ENCODE results near the gene SDCCAG8.

Gene SDCCAG8

DNA sequence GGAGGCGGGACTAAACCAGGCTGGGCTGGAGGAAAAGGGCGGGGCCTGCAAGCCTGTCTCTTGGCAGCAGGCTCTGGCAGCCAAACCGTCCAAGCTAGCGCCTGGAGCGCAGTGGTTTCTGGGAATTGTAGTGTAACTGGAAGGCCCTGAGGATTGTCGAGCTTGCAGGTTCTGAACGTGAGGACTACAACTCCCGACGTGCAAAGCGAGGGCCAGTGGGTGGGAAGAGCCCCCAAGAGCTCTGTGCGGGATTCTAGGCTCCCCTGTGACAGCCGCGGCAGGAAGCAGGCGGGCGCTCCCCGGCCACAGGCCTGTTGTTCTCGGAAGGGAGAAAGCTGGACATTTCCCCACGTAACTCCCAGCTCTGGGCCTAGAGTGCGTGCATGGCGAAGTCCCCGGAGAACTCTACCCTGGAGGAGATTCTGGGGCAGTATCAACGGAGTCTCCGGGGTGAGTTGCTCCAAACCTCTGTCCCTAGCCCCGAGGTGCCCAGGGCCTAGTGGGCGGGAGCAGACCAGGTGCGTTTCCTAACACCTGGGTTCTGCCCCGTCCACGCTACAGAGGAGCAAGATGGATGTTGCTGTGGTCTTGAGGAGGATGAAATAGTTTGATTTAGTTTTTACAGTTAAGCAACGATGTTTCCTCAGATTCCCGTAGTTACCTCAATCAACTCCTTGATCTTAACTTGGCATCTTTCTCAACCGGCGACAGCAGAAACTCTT is at the start of gene SDCCAG8 (continued):
- peak; percentile 51 for TF ChIP-seq ZNF394 (tag by site-specific recombination; IDR thresholded peaks at IDR 0.05; ENCODE audit: borderline replicate concordance)
- peak; percentile 23; the same call in 1 of the 2 replicates for TF ChIP-seq ZNF530 (tag by site-specific recombination; IDR thresholded peaks at IDR 0.05; ENCODE audit: low read depth)
- TF ChIP-seq ZNF843 (tag by site-specific recombination; IDR thresholded peaks at IDR 0.05), result peak; percentile 49; the same call in 1 of the 2 replicates
- peak; percentile 11; the same call in 1 of the 2 replicates for TF ChIP-seq SCRT1 (tag by site-specific recombination; IDR thresholded peaks at IDR 0.05; ENCODE audit: borderline replicate concordance)
- peak; percentile 99 for TF ChIP-seq ZBTB20 (tag by site-specific recombination; IDR thresholded peaks at IDR 0.05)
- peak; percentile 67; the same call in 1 of the 2 replicates for TF ChIP-seq ZNF639 (tag by site-specific recombination; IDR thresholded peaks at IDR 0.05)
- TF ChIP-seq ZNF596 (tag by site-specific recombination; IDR thresholded peaks at IDR 0.05), result peak; percentile 60; the same call in 1 of the 2 replicates
- no peak for TF ChIP-seq ZNF677 (tag by site-specific recombination; IDR thresholded peaks at IDR 0.05)
- peak; percentile 99 for TF ChIP-seq ZNF501 (tag by site-specific recombination; IDR thresholded peaks at IDR 0.05)
- TF ChIP-seq ZBTB49 (tag by site-specific recombination; IDR thresholded peaks at IDR 0.05; ENCODE audit: low read depth), result no peak
- no peak for TF ChIP-seq OSR2 (tag by site-specific recombination; IDR thresholded peaks at IDR 0.05)
- TF ChIP-seq ZXDB (tag by site-specific recombination; IDR thresholded peaks at IDR 0.05), result peak; percentile 89
- no peak for TF ChIP-seq ZSCAN18 (tag by site-specific recombination; IDR thresholded peaks at IDR 0.05)
- no peak for TF ChIP-seq ZNF174 (tag by site-specific recombination; IDR thresholded peaks at IDR 0.05)
- peak; percentile 75 for TF ChIP-seq ZNF660 (tag by site-specific recombination; IDR thresholded peaks at IDR 0.05)
- TF ChIP-seq ZNF366 (tag by site-specific recombination; conservative IDR thresholded peaks at IDR 0.05), result no peak
- no peak for TF ChIP-seq ZNF148 (tag by site-specific recombination; IDR thresholded peaks at IDR 0.05; ENCODE audit: borderline replicate concordance)
- TF ChIP-seq KLF10 (tag by site-specific recombination; IDR thresholded peaks at IDR 0.05), result no peak; the same call in 1 of the 2 replicates
- TF ChIP-seq ZNF529 (tag by site-specific recombination; IDR thresholded peaks at IDR 0.05; ENCODE audit: insufficient replicate concordance), result no peak
- no peak for TF ChIP-seq ZNF175 (tag by site-specific recombination; IDR thresholded peaks at IDR 0.05)
- TF ChIP-seq ZNF18 (tag by site-specific recombination; IDR thresholded peaks at IDR 0.05), result no peak
- TF ChIP-seq ZNF202 (tag by site-specific recombination; IDR thresholded peaks at IDR 0.05; ENCODE audit: borderline replicate concordance), result no peak
- TF ChIP-seq HOXA7 (CRISPR knock-in tag; IDR thresholded peaks at IDR 0.05; ENCODE audit: borderline replicate concordance), result no peak
- peak; percentile 93 for TF ChIP-seq ZNF335 (tag by site-specific recombination; conservative IDR thresholded peaks at IDR 0.05)
- TF ChIP-seq WT1 (tag by site-specific recombination; IDR thresholded peaks at IDR 0.05), result peak; percentile 63
- TF ChIP-seq PRDM4 (tag by site-specific recombination; IDR thresholded peaks at IDR 0.05), result no peak
- TF ChIP-seq PRDM1 (tag by site-specific recombination; IDR thresholded peaks at IDR 0.05), result peak; percentile 52; the same call in 1 of the 2 replicates
- TF ChIP-seq BCL11A (tag by site-specific recombination; IDR thresholded peaks at IDR 0.05; ENCODE audit: low read depth), result no peak

Data from HEK293 (cell line).